ENCODE measurements around the gene USP17L21. TPM values are rescaled to one million over a fixed set of nuclear protein-coding genes. Genes with fewer than 3 reads are reported as not detected.
"Not testable (repeated sequence)": the region's sequence is repeated elsewhere in the genome, so short reads cannot be mapped to it uniquely, and the experiment has no call there.

USP17L21 gene
- not detected for total RNA-seq
- polyA plus RNA-seq (ENCODE audit: insufficient read length in 6 of 6) = not detected
- long read RNA-seq, donor 1 = 0 reads
- long read RNA-seq, donor 2 = 0 reads
- long read RNA-seq, donor 3 = 0 reads
- long read RNA-seq, donor 4 = 0 reads
- long read RNA-seq, donor 5 = 0 reads
- long read RNA-seq, donor 6 = 0 reads
- long read RNA-seq, donor 7 = 0 reads
- long read RNA-seq, donor 8 = 0 reads
- long read RNA-seq, donor 9 = 0 reads
- long read RNA-seq, donor 10 = 0 reads
- long read RNA-seq, donor 11 = 0 reads
- long read RNA-seq, donor 12 = 0 reads

GRCh38 chr4:9262572-9262971, at the start of gene USP17L21:
Gene USP17L21 (plus strand): TSS chr4:9262872. CDS start chr4:9262872, 0 bp downstream.
- intact Hi-C loops (cut with DNase I); H3K27ac ChIP-seq; ATAC-seq: not testable (repeated sequence)

DNA sequence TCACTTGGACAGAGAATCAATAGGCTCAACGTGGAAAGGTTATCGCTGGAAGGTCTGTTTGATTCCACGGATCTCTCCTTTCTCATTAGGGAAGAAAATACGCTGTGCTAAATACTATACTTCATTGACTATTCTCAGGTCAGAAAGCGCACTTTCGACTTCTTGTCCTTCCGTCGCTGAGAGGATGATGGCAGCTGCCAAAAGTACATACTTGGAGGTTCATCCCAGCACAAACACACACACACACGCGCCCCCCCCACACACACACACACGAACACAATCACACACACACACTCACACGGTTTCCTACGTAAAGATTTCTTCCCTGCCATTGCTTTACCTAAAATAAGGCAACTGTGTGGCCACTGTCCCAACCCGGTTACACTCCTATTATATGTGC, 48.0 kb upstream of the USP17L21 start:
- peak in 2 of 4 donors; percentile 7 to 39 for DNase-seq
- ATAC-seq; H3K9me3 ChIP-seq; H3K27ac ChIP-seq; H3K27me3 ChIP-seq; intact Hi-C loops (cut with DNase I); H3K36me3 ChIP-seq; H3K4me1 ChIP-seq; H3K4me3 ChIP-seq: not testable (repeated sequence)

More at GRCh38 chr4:9262572-9262971, at the start of gene USP17L21:
- not testable (repeated sequence) for H3K36me3 ChIP-seq, H3K9me3 ChIP-seq, DNase-seq, H3K27me3 ChIP-seq, H3K4me1 ChIP-seq, H3K4me3 ChIP-seq

DNA sequence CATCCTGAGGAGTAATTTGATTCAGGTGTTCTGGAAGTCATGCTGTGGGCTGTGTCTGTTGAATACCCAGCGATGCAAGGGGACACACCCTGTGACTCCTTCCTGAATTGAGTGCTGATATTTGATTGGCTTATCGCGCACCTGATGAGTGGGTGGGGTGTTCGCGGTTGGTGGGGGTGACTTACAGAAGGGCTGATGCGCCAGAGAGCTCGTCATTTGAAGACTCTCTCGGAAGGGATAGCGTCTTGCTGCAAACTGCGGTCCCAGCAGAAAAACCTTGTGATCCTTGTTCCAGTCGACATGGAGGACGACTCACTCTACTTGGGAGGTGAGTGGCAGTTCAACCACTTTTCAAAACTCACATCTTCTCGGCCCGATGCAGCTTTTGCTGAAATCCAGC, 47.6 kb upstream of the USP17L21 start, which contains the start of gene USP17L11:
TSS of gene USP17L11 (plus strand) at position 301 of the 400 bp plus-strand sequence. CDS start at position 301, 0 bp downstream.
- H3K36me3 ChIP-seq; H3K9me3 ChIP-seq; ATAC-seq; H3K27me3 ChIP-seq; intact Hi-C loops (cut with DNase I); H3K4me1 ChIP-seq; H3K4me3 ChIP-seq; DNase-seq; H3K27ac ChIP-seq: not testable (repeated sequence)

GRCh38 chr4:9219852-9220251, 42.8 kb upstream of the USP17L21 start, which contains the start of gene USP17L12:
Gene USP17L12 (plus strand): TSS chr4:9220152. CDS start chr4:9220152, 0 bp downstream.
- H3K4me3 ChIP-seq; DNase-seq; H3K36me3 ChIP-seq; ATAC-seq; intact Hi-C loops (cut with DNase I); H3K4me1 ChIP-seq; H3K27ac ChIP-seq; H3K27me3 ChIP-seq; H3K9me3 ChIP-seq: not testable (repeated sequence)

GRCh38 chr4:9224596-9224995, 38.1 kb upstream of the USP17L21 start, which contains the start of gene USP17L13:
Gene USP17L13 (plus strand): TSS chr4:9224896. CDS start chr4:9224896, 0 bp downstream.
- DNase-seq; intact Hi-C loops (cut with DNase I); H3K27ac ChIP-seq; H3K4me3 ChIP-seq; H3K9me3 ChIP-seq; H3K36me3 ChIP-seq; ATAC-seq; H3K27me3 ChIP-seq; H3K4me1 ChIP-seq: not testable (repeated sequence)

DNA sequence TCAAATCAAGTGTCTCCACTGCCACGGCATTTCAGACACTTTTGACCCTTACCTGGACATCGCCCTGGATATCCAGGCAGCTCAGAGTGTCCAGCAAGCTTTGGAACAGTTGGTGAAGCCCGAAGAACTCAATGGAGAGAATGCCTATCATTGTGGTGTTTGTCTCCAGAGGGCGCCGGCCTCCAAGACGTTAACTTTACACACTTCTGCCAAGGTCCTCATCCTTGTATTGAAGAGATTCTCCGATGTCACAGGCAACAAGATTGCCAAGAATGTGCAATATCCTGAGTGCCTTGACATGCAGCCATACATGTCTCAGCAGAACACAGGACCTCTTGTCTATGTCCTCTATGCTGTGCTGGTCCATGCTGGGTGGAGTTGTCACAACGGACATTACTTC, 32.4 kb upstream of the USP17L21 start:
- ATAC-seq; H3K4me3 ChIP-seq; H3K9me3 ChIP-seq; intact Hi-C loops (cut with DNase I); H3K27me3 ChIP-seq; H3K36me3 ChIP-seq; H3K27ac ChIP-seq; H3K4me1 ChIP-seq: not testable (repeated sequence)
- peak in 1 of 4 donors; percentile 26 for DNase-seq

- DNase-seq; ATAC-seq; intact Hi-C loops (cut with DNase I); H3K36me3 ChIP-seq; H3K27me3 ChIP-seq; H3K27ac ChIP-seq; H3K4me1 ChIP-seq; H3K4me3 ChIP-seq; H3K9me3 ChIP-seq: not testable (repeated sequence)
Measured at GRCh38 chr4:9234085-9234484, 28.6 kb upstream of the USP17L21 start, which contains the start of gene USP17L15. Gene USP17L15 (plus strand): TSS chr4:9234385. CDS start chr4:9234385, 0 bp downstream.

- H3K9me3 ChIP-seq; H3K4me1 ChIP-seq; H3K36me3 ChIP-seq; H3K27ac ChIP-seq; H3K27me3 ChIP-seq; ATAC-seq; H3K4me3 ChIP-seq; intact Hi-C loops (cut with DNase I): not testable (repeated sequence)
- DNase-seq = peak in 1 of 4 donors; percentile 80
Measured at GRCh38 chr4:9238461-9238860, 24.2 kb upstream of the USP17L21 start.

- H3K27me3 ChIP-seq; H3K4me1 ChIP-seq; H3K27ac ChIP-seq; DNase-seq; H3K4me3 ChIP-seq; ATAC-seq; intact Hi-C loops (cut with DNase I); H3K9me3 ChIP-seq; H3K36me3 ChIP-seq: not testable (repeated sequence)
Measured at GRCh38 chr4:9243579-9243978, 19.1 kb upstream of the USP17L21 start, which contains the start of gene USP17L17. Gene USP17L17 (plus strand): TSS chr4:9243879. CDS start chr4:9243879, 0 bp downstream.

- ATAC-seq; H3K4me1 ChIP-seq; H3K27me3 ChIP-seq; intact Hi-C loops (cut with DNase I); H3K27ac ChIP-seq; H3K9me3 ChIP-seq; H3K36me3 ChIP-seq; H3K4me3 ChIP-seq: not testable (repeated sequence)
- peak in 1 of 4 donors; percentile 34 for DNase-seq
Measured at GRCh38 chr4:9247953-9248680, 14.6 kb upstream of the USP17L21 start, which contains the start of gene USP17L18. Gene USP17L18 (plus strand): TSS chr4:9248630. CDS start chr4:9248630, 0 bp downstream.

GRCh38 chr4:9253078-9253477, 9.6 kb upstream of the USP17L21 start, which contains the start of gene USP17L19:
Gene USP17L19 (plus strand): TSS chr4:9253378. CDS start chr4:9253378, 0 bp downstream.
- H3K4me1 ChIP-seq; intact Hi-C loops (cut with DNase I); H3K4me3 ChIP-seq; H3K9me3 ChIP-seq; H3K27ac ChIP-seq; H3K27me3 ChIP-seq; H3K36me3 ChIP-seq; DNase-seq; ATAC-seq: not testable (repeated sequence)

- intact Hi-C loops (cut with DNase I); H3K27ac ChIP-seq; ATAC-seq; H3K36me3 ChIP-seq; H3K9me3 ChIP-seq; H3K27me3 ChIP-seq; DNase-seq; H3K4me3 ChIP-seq; H3K4me1 ChIP-seq: not testable (repeated sequence)
Measured at GRCh38 chr4:9257824-9258223, 4.8 kb upstream of the USP17L21 start, which contains the start of gene USP17L20. Gene USP17L20 (plus strand): TSS chr4:9258124. CDS start chr4:9258124, 0 bp downstream.

GRCh38 chr4:9267319-9267718, 4.6 kb downstream of the USP17L21 start, which contains the start of gene USP17L22:
Gene USP17L22 (plus strand): TSS chr4:9267619. CDS start chr4:9267619, 0 bp downstream.
- ATAC-seq; H3K4me1 ChIP-seq; intact Hi-C loops (cut with DNase I): not testable (repeated sequence)

More at GRCh38 chr4:9267319-9267718, 4.6 kb downstream of the USP17L21 start, which contains the start of gene USP17L22:
- not testable (repeated sequence) for H3K36me3 ChIP-seq, H3K9me3 ChIP-seq, DNase-seq, H3K4me3 ChIP-seq, H3K27me3 ChIP-seq, H3K27ac ChIP-seq
